GM15510 (cell line): ENCODE data around the gene INSC.

Experiments
- POLR2A ChIP-seq: IDR thresholded peaks from 3 replicates; pipeline ENCODE4 v1.6.1; 2011; ENCODE audit warnings: borderline replicate concordance; ENCODE audit not compliant: insufficient read length; ENCODE audit errors: extremely low read depth

INSC gene

GRCh38 chr11:15293975-15294620 is 179.4 kb downstream of the INSC start:
- no peak for TF ChIP-seq POLR2A

- no peak for TF ChIP-seq POLR2A
Observed at GRCh38 chr11:15295695-15296094, 181.0 kb downstream of the INSC start.
